GM12875 (cell line): ENCODE results near the gene GOLGA1.
"Not testable (repeated sequence)": the region's sequence is repeated elsewhere in the genome, so short reads cannot be mapped to it uniquely, and the experiment has no call there.

ENCODE experiments used
- H3K4me3 ChIP-seq: one replicate; pipeline ENCODE4 v1.5.1; 2011; ENCODE audit warnings: low read depth, low read length, control low read depth
- CTCF ChIP-seq: IDR thresholded peaks from 2 replicates; pipeline ENCODE4 v1.5.1; 2011; ENCODE audit warnings: low read depth, mild to moderate bottlenecking, control low read depth, inconsistent platforms, low read length, moderate library complexity, borderline replicate concordance; ENCODE audit not compliant: insufficient read depth

GOLGA1 gene

DNA sequence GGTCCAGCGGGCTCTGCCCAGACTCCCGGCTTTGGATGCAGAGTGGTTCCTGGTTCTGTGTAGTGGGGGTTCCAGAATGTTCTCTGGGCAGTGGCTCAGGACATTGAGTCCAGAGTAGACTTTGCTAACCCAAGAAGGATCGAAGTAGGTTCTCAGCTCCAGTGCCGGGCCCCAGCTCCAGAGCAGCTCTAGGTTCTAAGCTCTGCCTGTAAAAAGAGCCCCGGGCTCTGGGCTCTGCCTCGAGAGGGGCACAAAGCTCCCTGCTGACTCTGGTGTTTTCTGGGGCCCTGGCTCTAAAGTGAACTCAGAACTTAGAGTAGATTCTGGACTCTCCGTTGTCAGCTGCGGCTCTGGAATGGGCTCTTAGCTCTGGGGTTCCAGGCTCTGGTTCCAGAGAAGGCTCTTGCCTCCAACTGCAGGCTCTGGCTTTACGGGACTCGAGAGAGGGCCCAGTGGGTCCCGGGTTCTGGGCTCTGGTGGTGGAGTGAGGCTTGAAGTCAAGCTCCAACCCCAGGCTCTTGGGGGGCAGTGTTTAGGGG lies 87.2 kb downstream of the GOLGA1 start:
- no peak overlapping the region for H3K4me3 ChIP-seq
- no peak for TF ChIP-seq CTCF

DNA sequence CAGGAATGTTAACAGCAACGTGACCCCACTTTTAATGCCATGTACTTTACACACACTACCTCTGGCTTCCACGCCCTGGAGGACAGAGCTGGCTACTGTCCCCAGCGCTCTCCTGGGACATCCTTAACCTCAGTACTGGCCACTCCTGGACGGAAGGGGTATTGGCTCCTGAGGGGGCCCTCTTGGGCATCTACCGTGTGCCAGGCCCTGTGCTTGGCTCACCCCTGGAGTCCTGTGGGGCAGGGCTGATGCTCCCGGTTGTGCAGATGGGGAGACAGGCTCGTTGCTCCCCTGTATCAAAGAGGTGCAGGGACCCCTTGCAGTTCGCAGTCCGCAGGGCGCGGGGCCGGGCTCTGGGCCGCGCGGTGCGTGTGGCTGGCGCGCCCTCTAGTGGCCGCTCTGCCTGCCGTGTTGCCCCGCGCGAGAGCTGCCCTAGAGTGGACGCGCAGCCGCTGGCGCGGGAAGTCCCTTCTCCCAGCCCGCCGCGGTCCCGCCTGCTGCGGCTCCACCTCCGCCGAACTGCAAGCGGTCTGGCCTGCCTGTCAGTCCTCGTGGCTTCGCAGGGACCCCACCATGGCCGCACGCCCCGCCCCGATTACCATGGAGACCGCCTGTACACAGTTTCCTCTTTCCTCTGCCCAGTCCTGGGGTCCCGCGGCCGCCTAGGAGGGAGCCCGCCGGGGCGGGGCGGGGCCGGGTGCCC lies 87.9 kb downstream of the GOLGA1 start, which contains the start of gene WDR38:
TSS of gene WDR38 (plus strand) at position 632 of the 703 bp plus-strand sequence. CDS start 72 bp downstream, outside the sequence.
- peak; percentile 91 for TF ChIP-seq CTCF
- peak within 1 kb of the TSS; percentile 57 for H3K4me3 ChIP-seq

DNA sequence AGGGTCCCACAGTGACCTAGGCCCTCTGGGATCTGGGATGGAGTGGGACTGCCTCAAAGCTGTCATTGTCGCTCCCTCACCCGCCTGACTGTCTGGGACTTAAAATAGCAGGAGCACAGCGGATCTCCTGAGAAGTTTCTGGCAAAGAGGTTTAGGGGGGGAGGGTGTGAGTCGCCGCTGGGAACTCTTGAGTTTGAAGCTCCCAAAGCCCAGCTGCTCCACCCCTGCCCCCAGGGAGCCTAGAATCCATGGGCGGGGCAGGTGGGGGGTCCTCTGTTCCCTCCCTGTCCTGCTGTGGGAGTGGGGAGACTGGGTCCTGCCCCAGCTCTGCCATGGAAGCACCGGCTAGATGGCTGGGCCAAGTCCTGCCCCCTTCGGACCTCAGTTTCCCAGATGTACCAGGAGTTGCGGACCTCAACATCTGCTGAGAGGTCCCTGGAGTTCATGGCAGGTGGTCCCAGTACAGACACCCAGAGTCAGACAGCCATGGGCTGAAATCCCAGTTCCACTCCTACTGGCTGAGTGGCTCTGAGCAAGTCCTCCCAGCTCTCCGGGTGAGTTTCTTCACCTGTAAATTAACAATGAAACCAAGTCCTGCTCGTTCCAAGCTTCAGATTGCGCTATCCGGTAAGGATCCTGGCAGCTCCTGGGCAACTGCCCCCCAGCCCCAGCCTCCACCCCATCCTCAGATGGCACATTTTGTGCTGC lies 88.6 kb downstream of the GOLGA1 start:
- H3K4me3 ChIP-seq: no peak overlapping the region
- TF ChIP-seq CTCF: no peak

- no peak for TF ChIP-seq CTCF
- H3K4me3 ChIP-seq: no peak overlapping the region
These were observed 91.1 kb downstream of the GOLGA1 start for GRCh38 chr9:124849801-124850200.

GRCh38 chr9:124846969-124847368 lies 93.9 kb downstream of the GOLGA1 start:
- H3K4me3 ChIP-seq: no peak overlapping the region
- no peak for TF ChIP-seq CTCF

GRCh38 chr9:124846467-124846866 lies 94.4 kb downstream of the GOLGA1 start:
- H3K4me3 ChIP-seq: not testable (repeated sequence)

GRCh38 chr9:124844291-124844690 lies 96.6 kb downstream of the GOLGA1 start:
- no peak overlapping the region for H3K4me3 ChIP-seq
- no peak for TF ChIP-seq CTCF
